ENCODE measurements around the gene DYNAP.

The DYNAP gene

GRCh38 chr18:54561706-54562267 is 29.3 kb upstream of the DYNAP start:
- Histone ChIP-seq H3K4me2 (ENCODE audit: insufficient read depth, low read length) (no peak overlapping the region), H3K9me3 (ENCODE audit: insufficient read depth, low read length, severe bottlenecking) (no peaks in the 10 kb centered on the region), H3K27me3 (ENCODE audit: insufficient read depth, low read length, poor library complexity) (no peaks in the 10 kb centered on the region), H3K9ac (ENCODE audit: low read depth, low read length) (no peak overlapping the region), H4K20me1 (ENCODE audit: insufficient read depth, low read length) (no peaks in the 10 kb centered on the region), H3K4me1 (ENCODE audit: insufficient read depth, low read length) (no peaks in the 10 kb centered on the region), H3K4me3 (ENCODE audit: low read depth in 1 of 2, low read length in 2 of 2) (no peak overlapping the region), H2AFZ (ENCODE audit: low read depth, low read length) (no peak overlapping the region), H3K79me2 (ENCODE audit: insufficient read depth, low read length) (no peaks in the 10 kb centered on the region), H3K36me3 (ENCODE audit: insufficient read depth, low read length) (no peaks in the 10 kb centered on the region), H3K27ac (ENCODE audit: low read length) (no peak overlapping the region)
- DNase-seq (no peak), ATAC-seq (ENCODE audit: insufficient read depth, low read depth) (no peak)
- TF ChIP-seq EZH2 (IDR thresholded peaks at IDR 0.05; ENCODE audit: borderline replicate concordance, low read depth, low read length, severe bottlenecking) (no peak), CTCF (IDR thresholded peaks at IDR 0.05; ENCODE audit: borderline replicate concordance, extremely low read depth, low read length, poor library complexity, severe bottlenecking) (no peak)

GRCh38 chr18:54580202-54580729 is 10.8 kb upstream of the DYNAP start:
- Histone ChIP-seq H3K27ac (ENCODE audit: low read length) (no peak overlapping the region), H3K4me3 (ENCODE audit: low read depth in 1 of 2, low read length in 2 of 2) (no peak overlapping the region), H2AFZ (ENCODE audit: low read depth, low read length) (no peak overlapping the region), H3K4me2 (ENCODE audit: insufficient read depth, low read length) (no peak overlapping the region), H3K4me1 (ENCODE audit: insufficient read depth, low read length) (no peaks in the 10 kb centered on the region), H3K9me3 (ENCODE audit: insufficient read depth, low read length, severe bottlenecking) (no peaks in the 10 kb centered on the region), H3K36me3 (ENCODE audit: insufficient read depth, low read length) (no peaks in the 10 kb centered on the region), H3K79me2 (ENCODE audit: insufficient read depth, low read length) (no peaks in the 10 kb centered on the region), H3K9ac (ENCODE audit: low read depth, low read length) (no peak overlapping the region), H4K20me1 (ENCODE audit: insufficient read depth, low read length) (no peaks in the 10 kb centered on the region), H3K27me3 (ENCODE audit: insufficient read depth, low read length, poor library complexity) (no peaks in the 10 kb centered on the region)
- TF ChIP-seq EZH2 (IDR thresholded peaks at IDR 0.05; ENCODE audit: borderline replicate concordance, low read depth, low read length, severe bottlenecking): no peak
- no peak for TF ChIP-seq CTCF (IDR thresholded peaks at IDR 0.05; ENCODE audit: borderline replicate concordance, extremely low read depth, low read length, poor library complexity, severe bottlenecking)
- DNase-seq (no peak), ATAC-seq (ENCODE audit: insufficient read depth, low read depth) (no peak)

GRCh38 chr18:54584065-54584464 is 7.0 kb upstream of the DYNAP start:
- ATAC-seq (ENCODE audit: insufficient read depth, low read depth): no peak
- Histone ChIP-seq H3K4me1 (ENCODE audit: insufficient read depth, low read length) (no peaks in the 10 kb centered on the region), H2AFZ (ENCODE audit: low read depth, low read length) (no peak overlapping the region), H3K36me3 (ENCODE audit: insufficient read depth, low read length) (no peaks in the 10 kb centered on the region), H3K79me2 (ENCODE audit: insufficient read depth, low read length) (no peaks in the 10 kb centered on the region), H3K27ac (ENCODE audit: low read length) (no peak overlapping the region), H3K9ac (ENCODE audit: low read depth, low read length) (no peak overlapping the region), H3K27me3 (ENCODE audit: insufficient read depth, low read length, poor library complexity) (no peaks in the 10 kb centered on the region), H3K4me2 (ENCODE audit: insufficient read depth, low read length) (no peak overlapping the region), H3K9me3 (ENCODE audit: insufficient read depth, low read length, severe bottlenecking) (no peaks in the 10 kb centered on the region), H3K4me3 (ENCODE audit: low read depth in 1 of 2, low read length in 2 of 2) (no peak overlapping the region), H4K20me1 (ENCODE audit: insufficient read depth, low read length) (no peaks in the 10 kb centered on the region)
- TF ChIP-seq EZH2 (IDR thresholded peaks at IDR 0.05; ENCODE audit: borderline replicate concordance, low read depth, low read length, severe bottlenecking) (no peak), CTCF (IDR thresholded peaks at IDR 0.05; ENCODE audit: borderline replicate concordance, extremely low read depth, low read length, poor library complexity, severe bottlenecking) (no peak)
- no peak for DNase-seq
